Vagina (tissue), 2 donors: Measurements from ENCODE around the gene COPZ1.

Experiments
- CTCF ChIP-seq, 3 experiments: fragments of 450-650 bp in 2 of 3; fragments of 200-600 bp in 1 of 3; sonication (generic) in 1 of 3; IDR thresholded peaks; one replicate each; pipeline ENCODE4 v1.5.1; 2017 to 2019; ENCODE audit warnings: antibody characterized with exemption in 3 of 3, mild to moderate bottlenecking in 2 of 3, moderate library complexity in 2 of 3
- POLR2A ChIP-seq, 2 donors: fragments of 450-650 bp; IDR thresholded peaks; one replicate each; pipeline ENCODE4 v1.6.1; 2017; ENCODE audit warnings: antibody characterized with exemption in 2 of 2, mild to moderate bottlenecking in 2 of 2, moderate library complexity in 2 of 2
- POLR2AphosphoS5 ChIP-seq, 2 donors: sonication (generic); formaldehyde crosslinking; IDR thresholded peaks; one replicate each; pipeline ENCODE4 v1.9.0; 2017; ENCODE audit warnings: antibody characterized with exemption in 2 of 2, mild to moderate bottlenecking in 2 of 2, low read depth in 1 of 2; ENCODE audit not compliant: insufficient read depth in 1 of 2

- no peak for TF ChIP-seq CTCF (IDR thresholded peaks at IDR 0.05)
- TF ChIP-seq POLR2AphosphoS5 (IDR thresholded peaks at IDR 0.05; ENCODE audit: insufficient read depth in 1 of 2, low read depth in 1 of 2), result no peak
- TF ChIP-seq POLR2A (IDR thresholded peaks at IDR 0.05), result no peak
Measured at GRCh38 chr12:54357506-54358190, 32.7 kb downstream of the COPZ1 start.
